GM12801 (cell line): ENCODE measurements around the gene MMP24OS.

Experiments used
- CTCF ChIP-seq: IDR thresholded peaks from one replicate; pipeline ENCODE4 v1.5.1; 2011; ENCODE audit warnings: control low read depth; ENCODE audit not compliant: insufficient read length; ENCODE audit errors: extremely low read depth

The MMP24OS gene

DNA sequence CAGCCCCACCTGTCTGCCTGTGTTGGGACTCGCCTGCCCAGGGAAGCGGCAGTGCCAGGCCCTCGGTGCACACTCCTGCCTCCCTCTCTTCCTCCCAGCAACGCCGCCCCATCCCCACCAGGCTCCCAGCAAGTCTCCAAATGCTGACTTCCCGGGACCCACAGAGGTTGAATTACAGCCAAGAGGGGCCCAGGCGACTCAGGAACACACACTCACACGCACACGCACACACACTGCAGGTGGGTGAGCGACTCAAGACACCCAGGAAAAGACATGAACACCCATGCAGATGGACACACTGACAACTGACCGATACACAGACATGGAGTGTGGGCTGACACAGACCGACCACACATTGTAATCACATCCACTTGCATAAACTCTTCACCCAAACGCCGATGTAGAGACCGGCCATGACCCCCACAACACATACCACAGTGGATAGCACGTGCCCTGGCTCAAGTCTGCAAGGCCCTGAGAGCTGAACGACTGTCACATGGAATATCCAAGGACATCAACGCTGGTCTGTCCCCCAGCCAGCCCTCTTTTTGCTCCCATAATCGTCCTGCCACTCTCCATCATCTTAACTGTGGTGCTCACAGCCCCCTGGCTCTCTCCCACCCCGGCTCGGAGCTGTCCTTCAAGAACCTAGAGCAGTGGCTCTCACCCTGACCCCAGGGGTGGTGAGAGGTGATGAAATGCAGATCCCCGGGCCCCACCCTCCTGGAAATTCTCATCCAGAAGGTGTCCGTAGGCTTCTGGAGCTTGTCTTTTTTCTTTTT lies 14.8 kb upstream of the MMP24OS start:
- no peak for TF ChIP-seq CTCF

DNA sequence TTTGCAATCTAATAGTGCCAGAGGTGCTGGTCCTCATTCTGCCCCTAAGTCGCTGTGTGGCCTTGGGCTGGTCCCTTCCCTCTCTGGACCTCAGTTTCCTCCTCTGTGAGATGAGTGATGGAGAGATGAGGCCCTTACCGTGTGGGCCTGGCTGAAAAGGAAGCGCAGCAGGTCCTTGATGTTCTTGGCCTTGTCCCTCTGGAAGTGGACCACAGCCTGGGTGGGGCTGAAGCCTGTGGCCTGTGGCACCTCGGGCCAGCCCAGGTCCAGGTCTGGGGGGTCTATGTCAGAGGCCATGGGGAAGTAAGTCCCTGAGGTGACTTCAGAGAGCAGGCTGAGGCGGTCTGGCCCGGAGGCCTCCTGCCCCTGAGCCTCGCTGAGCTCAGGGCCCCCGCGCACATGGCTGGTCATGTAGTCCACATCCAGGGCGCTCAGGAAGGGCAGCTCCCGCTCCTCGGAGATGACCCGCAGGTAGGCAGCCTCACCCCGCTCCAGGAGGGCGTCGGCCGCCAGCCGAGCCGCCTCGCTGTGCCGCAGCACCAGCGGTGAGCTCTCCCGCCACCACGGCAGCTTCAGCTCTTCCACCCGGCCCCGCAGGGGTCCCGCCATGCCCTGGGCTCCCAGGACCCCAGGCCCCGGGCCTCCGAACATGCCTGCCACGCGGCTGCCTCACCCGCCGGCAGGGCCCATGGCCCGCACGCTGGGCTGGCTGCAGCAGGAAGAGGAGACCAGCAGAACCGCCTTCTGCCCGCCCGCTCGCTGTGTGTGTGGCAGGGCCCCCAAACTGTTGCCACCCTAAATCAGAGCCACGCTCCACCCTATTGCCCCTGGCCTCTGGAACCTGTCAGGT lies 14.0 kb upstream of the MMP24OS start, which contains the start of gene FAM83C:
FAM83C (minus strand) TSS at position 772 of the 850 bp plus-strand sequence; CDS start at position 651, 121 bp downstream.
- no peak for TF ChIP-seq CTCF

GRCh38 chr20:35290887-35291417 lies 13.0 kb upstream of the MMP24OS start:
- TF ChIP-seq CTCF: no peak

DNA sequence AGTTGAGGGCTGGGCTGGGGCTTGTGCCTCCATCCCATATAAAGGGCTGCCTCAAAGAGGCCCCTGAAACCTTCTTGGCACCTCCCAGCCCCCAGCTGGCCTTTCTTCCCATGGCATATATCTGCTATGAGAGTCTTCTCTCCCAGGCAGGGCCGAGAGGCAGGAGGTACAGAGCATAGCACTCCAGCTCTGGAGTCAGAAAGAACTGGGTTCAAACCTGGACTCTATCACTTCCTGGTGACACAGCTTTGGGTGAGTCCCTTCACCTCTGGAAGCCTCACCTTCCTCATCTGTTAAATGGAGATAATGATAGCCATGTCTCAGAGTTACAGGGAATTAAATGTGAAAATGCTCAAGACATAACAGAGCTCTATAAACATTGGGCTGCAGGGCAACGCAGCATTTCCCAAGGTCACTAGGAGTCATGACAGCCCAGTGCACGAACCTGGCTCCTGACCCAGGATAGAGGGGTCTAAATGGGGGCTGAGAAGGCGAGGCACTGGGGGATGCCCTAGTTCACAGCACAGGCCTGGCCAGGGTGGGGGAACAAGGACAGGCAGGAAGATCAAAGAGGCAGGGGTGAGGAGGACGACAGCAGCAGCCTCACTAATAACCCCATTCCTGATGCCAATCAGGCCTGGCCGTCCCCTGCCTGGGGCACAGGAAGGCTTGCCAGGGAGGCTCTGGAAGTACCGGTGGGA lies 12.4 kb upstream of the MMP24OS start:
- no peak for TF ChIP-seq CTCF

GRCh38 chr20:35288325-35289060 lies 10.6 kb upstream of the MMP24OS start:
- TF ChIP-seq CTCF: no peak

- no peak for TF ChIP-seq CTCF
Observed at GRCh38 chr20:35287509-35288324, 9.8 kb upstream of the MMP24OS start.
